Measurements from ENCODE around the gene TCF3.

TCF3 gene

GRCh38 chr19:1590641-1591397, 61.6 kb downstream of the TCF3 start:
- no peak for DNase-seq

GRCh38 chr19:1587872-1588271, 64.5 kb downstream of the TCF3 start:
- no peak for DNase-seq

GRCh38 chr19:1585243-1585580, 67.2 kb downstream of the TCF3 start:
- no peak for DNase-seq

- no peak for DNase-seq
These were observed 67.7 kb downstream of the TCF3 start for GRCh38 chr19:1584500-1585242.

- DNase-seq, result no peak
These were observed 70.2 kb downstream of the TCF3 start for GRCh38 chr19:1582201-1582600.

GRCh38 chr19:1580957-1581356, 71.5 kb downstream of the TCF3 start:
- no peak for DNase-seq

- no peak for DNase-seq
These were observed 72.0 kb downstream of the TCF3 start for GRCh38 chr19:1580382-1580781.

- DNase-seq, result no peak
These were observed 73.2 kb downstream of the TCF3 start for GRCh38 chr19:1579222-1579621.

GRCh38 chr19:1577929-1578618, 74.3 kb downstream of the TCF3 start:
- DNase-seq, result no peak

- no peak for DNase-seq
These were observed 75.1 kb downstream of the TCF3 start for GRCh38 chr19:1577090-1577928.

GRCh38 chr19:1576242-1577089, 75.9 kb downstream of the TCF3 start:
- DNase-seq, result no peak

GRCh38 chr19:1575323-1576241, 76.8 kb downstream of the TCF3 start:
- no peak for DNase-seq

- DNase-seq, result peak in 1 of 56 donors; percentile 7
These were observed 77.9 kb downstream of the TCF3 start for GRCh38 chr19:1574354-1575136.

- no peak for DNase-seq
These were observed 79.6 kb downstream of the TCF3 start for GRCh38 chr19:1572795-1573194.

- no peak for DNase-seq
These were observed 81.1 kb downstream of the TCF3 start for GRCh38 chr19:1571358-1571757.

- no peak for DNase-seq
These were observed 81.6 kb downstream of the TCF3 start for GRCh38 chr19:1570836-1571235.

- DNase-seq, result no peak
These were observed 82.4 kb downstream of the TCF3 start for GRCh38 chr19:1569997-1570396.

- peak in 44 of 56 donors; percentile 3 to 80 (median 34) for DNase-seq
These were observed 83.9 kb downstream of the TCF3 start, which contains the start of gene MEX3D for GRCh38 chr19:1568320-1569019. TSS of gene MEX3D (minus strand) at chr19:1568325. CDS start at chr19:1568058, 267 bp downstream.
